AG04449 (cell line): Measurements from ENCODE around the gene KLF12.

Source experiments
- CTCF ChIA-PET: fragments of 350-600 bp; formaldehyde crosslinking; extraction: SDS; loops from one replicate; lab custom pipeline; 2021; ENCODE audit warnings: antibody characterized with exemption; lab: Yijun Ruan, JAX
- POLR2A ChIA-PET: fragments of 400-600, 350-600 bp; formaldehyde crosslinking; extraction: SDS; loops from one replicate; lab custom pipeline; 2020; ENCODE audit warnings: antibody characterized with exemption, inconsistent platforms; lab: Yijun Ruan, JAX
- DNase-seq: peaks from one replicate; pipeline ENCODE4 v3.0.0-alpha.2; 2010; ENCODE audit warnings: low read depth, low spot score
- H3K4me3 ChIP-seq: 2 replicates; pipeline ENCODE4 v1.5.1; 2011; ENCODE audit warnings: low read depth, mild to moderate bottlenecking, control low read depth, low read length
- CTCF ChIP-seq: IDR thresholded peaks from one replicate; pipeline ENCODE4 v1.5.1; 2011; ENCODE audit warnings: mild to moderate bottlenecking, moderate library complexity, low read length, control low read depth, inconsistent platforms; ENCODE audit not compliant: insufficient read depth; ENCODE audit errors: missing control alignments

KLF12 gene

GRCh38 chr13:74154981-74155380, 20.8 kb upstream of the KLF12 start:
- no peak overlapping the region for H3K4me3 ChIP-seq
- ChIA-PET CTCF (no interaction called here), POLR2A (no interaction called here)
- DNase-seq = no peak
- TF ChIP-seq CTCF = no peak

GRCh38 chr13:74153316-74153715, 19.1 kb upstream of the KLF12 start:
- H3K4me3 ChIP-seq = no peak overlapping the region
- DNase-seq = no peak
- CTCF ChIA-PET = no interaction called here
- POLR2A ChIA-PET = no interaction called here
- no peak for TF ChIP-seq CTCF

- CTCF ChIA-PET = no interaction called here
- POLR2A ChIA-PET = no interaction called here
- no peak for DNase-seq
- no peak for TF ChIP-seq CTCF
- H3K4me3 ChIP-seq = no peak overlapping the region
These were observed 17.7 kb upstream of the KLF12 start for GRCh38 chr13:74151859-74152258.

- H3K4me3 ChIP-seq = no peak overlapping the region
- TF ChIP-seq CTCF = no peak
- DNase-seq = no peak
- ChIA-PET CTCF (interaction anchor here (0.9 kb wide), 1 partner anchor 9 kb away, joined by 3 read pairs; no protein-coding TSS in a partner anchor), POLR2A (no interaction called here)
These were observed 14.1 kb upstream of the KLF12 start for GRCh38 chr13:74148352-74148751.

- no peak for TF ChIP-seq CTCF
- POLR2A ChIA-PET = no interaction called here
- no peak for DNase-seq
- no peak overlapping the region for H3K4me3 ChIP-seq
- CTCF ChIA-PET = interaction anchor here (0.7 kb wide), 1 partner anchor 141 kb away, joined by 3 read pairs; no protein-coding TSS in a partner anchor
These were observed 11.2 kb upstream of the KLF12 start for GRCh38 chr13:74145249-74145975.

GRCh38 chr13:74144269-74144668, 10.1 kb upstream of the KLF12 start:
- POLR2A ChIA-PET = no interaction called here
- no peak for TF ChIP-seq CTCF
- CTCF ChIA-PET = no interaction called here

More at GRCh38 chr13:74144269-74144668, 10.1 kb upstream of the KLF12 start:
- DNase-seq = no peak
- H3K4me3 ChIP-seq = no peak overlapping the region
